Upper lobe of left lung (tissue), 4 donors: ENCODE data around the gene TMEM217.

ENCODE experiments used
- POLR2A ChIP-seq, 4 donors: fragments of 450-650 bp; IDR thresholded peaks; one replicate each; pipeline ENCODE4 v1.5.1; 2016 to 2017; ENCODE audit warnings: antibody characterized with exemption in 4 of 4, mild to moderate bottlenecking in 2 of 4
- POLR2AphosphoS5 ChIP-seq, 2 donors: sonication (generic); formaldehyde crosslinking; IDR thresholded peaks; one replicate each; pipeline ENCODE4 v1.5.1; 2017; ENCODE audit warnings: antibody characterized with exemption in 2 of 2
- TF ChIP-seq, protein P1 (sequence below), 6 experiments: fragments of 450-650 bp in 4 of 6; fragments of 200-600 bp in 2 of 6; sonication (generic) in 2 of 6; IDR thresholded peaks; one replicate each; pipeline ENCODE4 v1.5.1; 2016 to 2019; ENCODE audit warnings: antibody characterized with exemption in 6 of 6

- TF ChIP-seq, protein P1, sequence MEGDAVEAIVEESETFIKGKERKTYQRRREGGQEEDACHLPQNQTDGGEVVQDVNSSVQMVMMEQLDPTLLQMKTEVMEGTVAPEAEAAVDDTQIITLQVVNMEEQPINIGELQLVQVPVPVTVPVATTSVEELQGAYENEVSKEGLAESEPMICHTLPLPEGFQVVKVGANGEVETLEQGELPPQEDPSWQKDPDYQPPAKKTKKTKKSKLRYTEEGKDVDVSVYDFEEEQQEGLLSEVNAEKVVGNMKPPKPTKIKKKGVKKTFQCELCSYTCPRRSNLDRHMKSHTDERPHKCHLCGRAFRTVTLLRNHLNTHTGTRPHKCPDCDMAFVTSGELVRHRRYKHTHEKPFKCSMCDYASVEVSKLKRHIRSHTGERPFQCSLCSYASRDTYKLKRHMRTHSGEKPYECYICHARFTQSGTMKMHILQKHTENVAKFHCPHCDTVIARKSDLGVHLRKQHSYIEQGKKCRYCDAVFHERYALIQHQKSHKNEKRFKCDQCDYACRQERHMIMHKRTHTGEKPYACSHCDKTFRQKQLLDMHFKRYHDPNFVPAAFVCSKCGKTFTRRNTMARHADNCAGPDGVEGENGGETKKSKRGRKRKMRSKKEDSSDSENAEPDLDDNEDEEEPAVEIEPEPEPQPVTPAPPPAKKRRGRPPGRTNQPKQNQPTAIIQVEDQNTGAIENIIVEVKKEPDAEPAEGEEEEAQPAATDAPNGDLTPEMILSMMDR (IDR thresholded peaks at IDR 0.05): no peak
- TF ChIP-seq POLR2AphosphoS5 (IDR thresholded peaks at IDR 0.05): no peak
- TF ChIP-seq POLR2A (IDR thresholded peaks at IDR 0.05): no peak
Observed at GRCh38 chr6:37283671-37284151, 25.8 kb upstream of the TMEM217 start.
